ENCODE measurements around the gene DCLK1.

GRCh38 chr13:35990196-35990595 lies 141.0 kb downstream of the DCLK1 start:
- TF ChIP-seq CTCF (IDR thresholded peaks at IDR 0.05; ENCODE audit: insufficient read depth, low read length) (no peak), GABPA (IDR thresholded peaks at IDR 0.05; ENCODE audit: low read depth) (no peak), REST (IDR thresholded peaks at IDR 0.05; ENCODE audit: insufficient replicate concordance, low read depth) (no peak)
